Psoas muscle (tissue), 8 donors: ENCODE data around the gene LY6G6D. TPM values are rescaled to one million over a fixed set of nuclear protein-coding genes. Genes with fewer than 3 reads are reported as not detected.

Experiments
- ATAC-seq, 4 donors: fragments of 200-7000 bp; cut with Tn5 transposase; one replicate each; pipeline ENCODE4 v1.9.1; 2020; ENCODE audit warnings: moderate library complexity in 3 of 4, mild to moderate bottlenecking in 2 of 4
- DNase-seq, 2 donors: peaks; one replicate each; pipeline ENCODE4 v3.0.0-alpha.2; 2020
- H3K27ac ChIP-seq: fragments of 200-600 bp; one replicate; pipeline ENCODE4 v1.8.0; 2022
- H3K27me3 ChIP-seq, 3 donors: fragments of 200-600 bp in 1 of 3; one replicate each; pipeline versions ENCODE4 v1.6.1 to v1.8.0; 2013 to 2022; ENCODE audit warnings: low read length in 2 of 3, mild to moderate bottlenecking in 2 of 3, moderate library complexity in 1 of 3; ENCODE audit not compliant: insufficient read depth in 3 of 3
- H3K36me3 ChIP-seq, 2 donors: fragments of 200-600 bp in 1 of 2; one replicate each; pipeline versions ENCODE4 v1.6.1 to v1.8.0; 2013 to 2022; ENCODE audit warnings: low read depth in 1 of 2, mild to moderate bottlenecking in 1 of 2, moderate library complexity in 1 of 2; ENCODE audit not compliant: insufficient read depth in 1 of 2
- H3K4me1 ChIP-seq: fragments of 200-600 bp; one replicate; pipeline ENCODE4 v1.8.0; 2022
- H3K4me3 ChIP-seq: fragments of 200-600 bp; one replicate; pipeline ENCODE4 v1.8.0; 2022; ENCODE audit warnings: mild to moderate bottlenecking
- H3K9me3 ChIP-seq: fragments of 200-600 bp; one replicate; pipeline ENCODE4 v1.8.0; 2022
- CTCF ChIP-seq: fragments of 200-600 bp; IDR thresholded peaks from one replicate; pipeline ENCODE4 v1.8.0; 2022; ENCODE audit warnings: antibody characterized with exemption
- WGBS, 3 donors: extraction: QIAGEN DNeasy Blood & Tissue Kit; methylation state at CpG; one replicate each; pipeline versions ENCODE4 v1.1.6 to v1.1.7; 2013; 5-methylcytosine and 5-hydroxymethylcytosine counted together
- intact Hi-C, 2 donors: fragments of 100-400 bp; cut with DNase I; formaldehyde crosslinking; loops; one replicate each; pipeline versions ENCODE4 v1.11.0 to v1.14.2; 2022
- polyA plus RNA-seq, 3 donors: library from polyadenylated mRNA; stranded (reverse); fragments of 200-250 nt; gene quantifications; one replicate each; pipeline ENCODE4 v1.2.3, GENCODE V29; 2013
- total RNA-seq, 4 donors: library from RNA; stranded (reverse); fragmentation: NEBNext Ultra II Directional in 2 of 4; extraction: Animal tissue kit (Norgen Biotek cat#: 25700) in 2 of 4; gene quantifications; one replicate each; pipeline versions ENCODE4 v1.2.1 to v1.2.4, GENCODE V29; 2021 to 2023
- donor health status: healthy with polysubstance abuse.
- donor health status: DM: no; HTN: no; CAD: no; lungs with moderate emphysema.
- donor health status: Bipolar disorder and iron deficiency.
- donor health status: healthy.
- donor health status: DM: yes; HTN: yes; CAD: no.
- donor health status: DM: no; HTN: no; CAD: no.
- donor health status: DM: no; HTN: no; CAD: no.
- donor health status: DM: yes; HTN: yes; CAD: no.

The LY6G6D gene
- total and polyA plus RNA-seq, 7 donors: not detected

GRCh38 chr6:31765910-31766794 is 51.0 kb downstream of the LY6G6D start:
- Histone ChIP-seq H3K9me3 (no peaks in the 10 kb centered on the region), H3K27ac (no peak overlapping the region), H3K4me1 (no peaks in the 10 kb centered on the region), H3K4me3 (peak overlapping the region; percentile 28), H3K27me3 (no peaks in the 10 kb centered on the region), H3K36me3 (peaks cover 0 to 39% of the 10 kb centered on the region in 2 donors)
- DNase-seq (no peak), ATAC-seq (no peak)
- 56 to 57% (median 57%) methylated on average over 42 of the region's 42 CpGs for WGBS, 3 donors
- intact Hi-C loops: loop anchor here in 1 of 2 donors (5.0 kb wide), 1 partner anchor 84 kb away; the partner anchor contains the start of gene LY6G5C
- no peak for TF ChIP-seq CTCF

- H3K9me3 ChIP-seq: no peaks in the 10 kb centered on the region
- intact Hi-C loops: loop anchor here in 1 of 2 donors (5.0 kb wide), 1 partner anchor 85 kb away; the partner anchor contains the start of gene LY6G5C
These were observed 52.0 kb downstream of the LY6G6D start for GRCh38 chr6:31767096-31767645.

More at GRCh38 chr6:31767096-31767645, 52.0 kb downstream of the LY6G6D start:
- no peak for TF ChIP-seq CTCF
- Histone ChIP-seq H3K27me3 (no peaks in the 10 kb centered on the region), H3K27ac (no peak overlapping the region), H3K4me1 (no peaks in the 10 kb centered on the region), H3K4me3 (no peak overlapping the region), H3K36me3 (peaks cover 0 to 39% of the 10 kb centered on the region in 2 donors)
- 84 to 87% (median 86%) methylated on average over 6 of the region's 6 CpGs for WGBS, 3 donors
- no peak for ATAC-seq
- no peak for DNase-seq

Other genes with a start within 250 kb of the LY6G6D start
Only the 30 nearest of the 41 such genes appear.
- gene LTA, start 143.1 kb upstream of the LY6G6D start, total RNA-seq: not detected
- under 1 TPM in 2 of 3 donors, not detected in 1; 0.05 to 0.10 TPM for gene LTA, start 143.1 kb upstream of the LY6G6D start, polyA plus RNA-seq
- gene TNF, start 139.8 kb upstream of the LY6G6D start, total RNA-seq: under 1 TPM in 3 of 4 donors, not detected in 1; 0.34 to 0.81 (median 0.61) TPM
- under 1 TPM in 2 of 3 donors, not detected in 1; 0.09 TPM for gene TNF, start 139.8 kb upstream of the LY6G6D start, polyA plus RNA-seq
- under 1 TPM; 0.69 to 0.79 (median 0.74) TPM for gene LTB, start 132.9 kb upstream of the LY6G6D start, total RNA-seq
- gene LTB, start 132.9 kb upstream of the LY6G6D start, polyA plus RNA-seq: 1 to 10 TPM in 1 of 3 donors, under 1 TPM in 2; 0.08 to 1.0 (median 0.17) TPM
- 1 to 10 TPM; 1.8 to 5.6 (median 3.1) TPM for gene LST1, start 129.1 kb upstream of the LY6G6D start, total RNA-seq
- gene LST1, start 129.1 kb upstream of the LY6G6D start, polyA plus RNA-seq: 1 to 10 TPM; 1.2 to 1.8 (median 1.7) TPM
- not detected for gene NCR3, start 122.3 kb upstream of the LY6G6D start, total RNA-seq
- under 1 TPM in 2 of 3 donors, not detected in 1; 0.08 to 0.20 TPM for gene NCR3, start 122.3 kb upstream of the LY6G6D start, polyA plus RNA-seq
- 1 to 10 TPM; 2.6 to 9.5 (median 4.6) TPM for gene AIF1, start 100.1 kb upstream of the LY6G6D start, total RNA-seq
- gene AIF1, start 100.1 kb upstream of the LY6G6D start, polyA plus RNA-seq: 10 to 100 TPM in 1 of 3 donors, 1 to 10 TPM in 2; 4.9 to 11.3 (median 5.7) TPM
- 100 to 1,000 TPM in 1 of 4 donors, 10 to 100 TPM in 3; 80.1 to 116 (median 81.7) TPM for gene PRRC2A, start 94.6 kb upstream of the LY6G6D start, total RNA-seq
- 100 to 1,000 TPM in 1 of 3 donors, 10 to 100 TPM in 2; 60.2 to 119 (median 65.3) TPM for gene PRRC2A, start 94.6 kb upstream of the LY6G6D start, polyA plus RNA-seq
- gene BAG6, start 62.7 kb upstream of the LY6G6D start, total RNA-seq: 100 to 1,000 TPM; 317 to 370 (median 341) TPM
- 100 to 1,000 TPM; 294 to 419 (median 302) TPM for gene BAG6, start 62.7 kb upstream of the LY6G6D start, polyA plus RNA-seq
- 1 to 10 TPM; 1.9 to 3.0 (median 2.3) TPM for gene APOM, start 59.5 kb upstream of the LY6G6D start, total RNA-seq
- gene APOM, start 59.5 kb upstream of the LY6G6D start, polyA plus RNA-seq: 1 to 10 TPM; 1.8 to 3.5 (median 2.0) TPM
- 10 to 100 TPM; 13.5 to 21.2 (median 16.1) TPM for gene C6orf47, start 54.6 kb upstream of the LY6G6D start, total RNA-seq
- 10 to 100 TPM; 19.4 to 36.0 (median 22.9) TPM for gene C6orf47, start 54.6 kb upstream of the LY6G6D start, polyA plus RNA-seq
- 10 to 100 TPM; 13.6 to 22.6 (median 15.3) TPM for gene GPANK1, start 50.4 kb upstream of the LY6G6D start, total RNA-seq
- gene GPANK1, start 50.4 kb upstream of the LY6G6D start, polyA plus RNA-seq: 10 to 100 TPM; 23.5 to 49.7 (median 24.2) TPM
- 100 to 1,000 TPM; 102 to 129 (median 103) TPM for gene CSNK2B, start 49.3 kb upstream of the LY6G6D start, total RNA-seq
- gene CSNK2B, start 49.3 kb upstream of the LY6G6D start, polyA plus RNA-seq: 100 to 1,000 TPM; 151 to 208 (median 160) TPM
- 1 to 10 TPM; 1.7 to 8.4 (median 3.0) TPM for gene LY6G5B, start 45.4 kb upstream of the LY6G6D start, total RNA-seq
- gene LY6G5B, start 45.4 kb upstream of the LY6G6D start, polyA plus RNA-seq: 1 to 10 TPM; 2.5 to 2.9 (median 2.9) TPM
- 1 to 10 TPM in 3 of 4 donors, under 1 TPM in 1; 0.75 to 3.2 (median 2.3) TPM for gene LY6G5C, start 34.3 kb upstream of the LY6G6D start, total RNA-seq
- gene LY6G5C, start 34.3 kb upstream of the LY6G6D start, polyA plus RNA-seq: 1 to 10 TPM; 1.4 to 2.3 (median 1.9) TPM
- gene ABHD16A, start 12.0 kb upstream of the LY6G6D start, total RNA-seq: 10 to 100 TPM; 26.6 to 36.5 (median 30.5) TPM
- gene ABHD16A, start 12.0 kb upstream of the LY6G6D start, polyA plus RNA-seq: 10 to 100 TPM; 34.4 to 56.6 (median 50.0) TPM
- gene LY6G6F, start 8.5 kb upstream of the LY6G6D start, total RNA-seq: not detected
- gene LY6G6F, start 8.5 kb upstream of the LY6G6D start, polyA plus RNA-seq: under 1 TPM in 1 of 3 donors, not detected in 2; 0.05 TPM
- gene LY6G6C, start 6.4 kb downstream of the LY6G6D start, total RNA-seq: not detected
- gene LY6G6C, start 6.4 kb downstream of the LY6G6D start, polyA plus RNA-seq: not detected
- gene MPIG6B, start 8.0 kb downstream of the LY6G6D start, total RNA-seq: under 1 TPM; 0.10 to 0.37 (median 0.22) TPM
- gene MPIG6B, start 8.0 kb downstream of the LY6G6D start, polyA plus RNA-seq: under 1 TPM in 1 of 3 donors, not detected in 2; 0.04 TPM
- 10 to 100 TPM in 2 of 4 donors, 1 to 10 TPM in 2; 8.4 to 16.2 (median 10.2) TPM for gene DDAH2, start 14.0 kb downstream of the LY6G6D start, total RNA-seq
- 10 to 100 TPM in 2 of 3 donors, 1 to 10 TPM in 1; 6.3 to 13.8 (median 11.3) TPM for gene DDAH2, start 14.0 kb downstream of the LY6G6D start, polyA plus RNA-seq
- gene CLIC1, start 21.2 kb downstream of the LY6G6D start, total RNA-seq: 10 to 100 TPM; 29.1 to 51.2 (median 41.9) TPM
- gene CLIC1, start 21.2 kb downstream of the LY6G6D start, polyA plus RNA-seq: 10 to 100 TPM; 20.6 to 85.9 (median 35.1) TPM
- 1 to 10 TPM; 1.7 to 3.0 (median 1.8) TPM for gene MSH5, start 24.7 kb downstream of the LY6G6D start, total RNA-seq
- 1 to 10 TPM; 1.4 to 2.7 (median 1.7) TPM for gene MSH5, start 24.7 kb downstream of the LY6G6D start, polyA plus RNA-seq
- under 1 TPM in 1 of 4 donors, not detected in 3; 0.59 TPM for gene SAPCD1, start 47.3 kb downstream of the LY6G6D start, total RNA-seq
- gene SAPCD1, start 47.3 kb downstream of the LY6G6D start, polyA plus RNA-seq: under 1 TPM; 0.13 to 0.78 (median 0.23) TPM
- 1 to 10 TPM; 5.2 to 8.0 (median 7.5) TPM for gene VWA7, start 62.0 kb downstream of the LY6G6D start, total RNA-seq
- 1 to 10 TPM in 2 of 3 donors, under 1 TPM in 1; 0.76 to 3.5 (median 1.8) TPM for gene VWA7, start 62.0 kb downstream of the LY6G6D start, polyA plus RNA-seq
- gene VARS1, start 80.4 kb downstream of the LY6G6D start, total RNA-seq: 100 to 1,000 TPM in 1 of 4 donors, 10 to 100 TPM in 3; 53.2 to 108 (median 76.1) TPM
- gene VARS1, start 80.4 kb downstream of the LY6G6D start, polyA plus RNA-seq: 10 to 100 TPM; 43.9 to 70.4 (median 57.4) TPM
- gene LSM2, start 91.6 kb downstream of the LY6G6D start, total RNA-seq: 10 to 100 TPM; 19.5 to 42.9 (median 28.7) TPM
- gene LSM2, start 91.6 kb downstream of the LY6G6D start, polyA plus RNA-seq: 10 to 100 TPM; 35.3 to 92.1 (median 44.2) TPM
- 1 to 10 TPM; 2.5 to 6.2 (median 4.4) TPM for gene HSPA1L, start 99.9 kb downstream of the LY6G6D start, total RNA-seq
- gene HSPA1L, start 99.9 kb downstream of the LY6G6D start, polyA plus RNA-seq: 10 to 100 TPM in 1 of 3 donors, 1 to 10 TPM in 1, under 1 TPM in 1; 0.86 to 23.1 (median 3.3) TPM
- 100 to 1,000 TPM; 241 to 940 (median 407) TPM for gene HSPA1A, start 100.2 kb downstream of the LY6G6D start, total RNA-seq
- gene HSPA1A, start 100.2 kb downstream of the LY6G6D start, polyA plus RNA-seq: 100 to 1,000 TPM in 2 of 3 donors, 10 to 100 TPM in 1; 37.1 to 319 (median 203) TPM
- 100 to 1,000 TPM; 199 to 721 (median 347) TPM for gene HSPA1B, start 112.4 kb downstream of the LY6G6D start, total RNA-seq
- 100 to 1,000 TPM in 2 of 3 donors, 10 to 100 TPM in 1; 19.4 to 148 (median 104) TPM for gene HSPA1B, start 112.4 kb downstream of the LY6G6D start, polyA plus RNA-seq
- 10 to 100 TPM; 14.2 to 20.6 (median 18.6) TPM for gene NEU1, start 147.5 kb downstream of the LY6G6D start, total RNA-seq
- gene NEU1, start 147.5 kb downstream of the LY6G6D start, polyA plus RNA-seq: 10 to 100 TPM; 25.2 to 39.8 (median 29.4) TPM
- gene SLC44A4, start 163.6 kb downstream of the LY6G6D start, total RNA-seq: under 1 TPM in 2 of 4 donors, not detected in 2; 0.23 to 0.24 TPM
- under 1 TPM; 0.03 to 0.14 (median 0.08) TPM for gene SLC44A4, start 163.6 kb downstream of the LY6G6D start, polyA plus RNA-seq